Umbilical cord (tissue), 2 donors: ENCODE results near the gene ZCCHC14. TPM values are rescaled to one million over a fixed set of nuclear protein-coding genes. Genes with fewer than 3 reads are reported as not detected.
"Not testable (repeated sequence)": the region's sequence is repeated elsewhere in the genome, so short reads cannot be mapped to it uniquely, and the experiment has no call there.

Experiments used
- DNase-seq: peaks from one replicate; pipeline ENCODE4 v3.0.0-alpha.2; 2015; ENCODE audit warnings: low spot score
- total RNA-seq: library from RNA; depleted of rRNA; stranded (reverse); fragments of >200 nt; gene quantifications from one replicate; pipeline ENCODE4 v1.2.3, GENCODE V29; 2014; ENCODE audit warnings: low replicate concordance; ENCODE audit not compliant: insufficient read depth

The ZCCHC14 gene
- total RNA-seq, 1 donor from 2014 or later = 13.7 TPM

DNA sequence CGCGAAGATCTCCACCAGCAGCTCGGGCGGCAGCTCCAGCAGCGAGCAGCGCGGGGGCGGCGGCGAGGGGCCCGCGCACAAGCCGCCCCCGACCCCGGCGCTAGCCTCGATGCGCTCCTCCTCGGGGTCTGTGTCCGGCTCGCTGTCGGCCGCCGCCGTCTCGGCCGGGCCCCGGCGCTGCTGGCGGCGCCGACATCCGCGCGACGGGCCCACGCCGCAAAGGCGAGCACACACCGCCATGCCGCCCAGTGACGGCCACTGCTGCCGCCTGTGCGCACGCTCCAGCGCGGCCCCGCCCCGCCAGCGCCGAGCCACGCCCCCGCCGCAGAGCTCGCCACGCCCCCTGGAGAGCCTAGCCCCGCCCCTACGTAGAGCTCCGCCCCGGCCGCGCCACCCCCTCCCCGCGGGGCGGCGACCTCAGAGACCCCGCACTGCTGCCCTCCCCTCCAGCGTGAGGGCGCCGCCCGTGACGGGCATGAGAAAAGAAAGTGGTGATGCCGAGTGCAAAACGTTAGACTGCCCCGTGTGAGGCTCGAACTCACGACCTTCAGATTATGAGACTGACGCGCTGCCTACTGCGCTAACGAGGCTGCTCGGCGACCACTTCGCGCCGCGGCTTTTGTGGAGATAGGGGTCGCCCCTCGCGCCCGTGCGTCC lies 109.2 kb downstream of the ZCCHC14 start, which contains the start of gene FBXO31:
Gene FBXO31 (minus strand): TSS at position 272 of the 657 bp plus-strand sequence. CDS start 32 bp downstream, at position 240.
- peak; percentile 92 for DNase-seq

DNA sequence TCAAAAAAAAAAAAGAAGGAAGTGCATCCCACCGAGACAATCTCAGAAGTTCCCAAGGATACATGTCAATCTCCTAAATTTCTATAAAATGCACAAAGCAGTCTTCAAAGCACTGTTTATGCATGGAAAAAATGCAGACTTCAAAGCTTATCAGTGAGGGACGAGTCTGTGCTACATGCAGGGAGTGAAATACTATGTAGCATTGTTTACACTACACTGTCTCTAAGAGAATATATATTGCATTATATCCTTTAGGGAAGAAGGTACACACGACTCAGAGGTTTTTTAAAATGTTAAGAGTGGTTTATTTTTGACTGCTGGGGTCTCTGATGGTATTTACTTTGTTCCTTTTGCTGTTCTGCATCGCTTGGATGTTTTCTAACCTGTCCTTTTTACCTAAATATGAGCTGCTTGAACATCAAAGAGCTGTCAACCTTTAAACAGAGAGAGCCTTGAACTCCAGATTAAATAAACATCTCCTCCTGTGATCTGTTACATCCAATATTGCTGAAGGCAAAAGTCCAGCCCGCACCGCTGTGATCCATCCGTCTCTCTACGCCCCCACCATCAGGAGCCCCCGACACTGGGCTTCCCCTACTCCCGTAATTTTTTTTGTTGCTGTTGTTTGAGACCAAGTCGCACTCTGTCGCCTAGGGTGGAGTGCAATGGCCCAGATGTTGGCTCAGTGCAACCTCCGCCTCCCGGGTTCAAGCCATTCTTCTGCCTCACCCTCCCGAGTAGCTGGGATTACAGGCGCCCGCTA lies 110.6 kb downstream of the ZCCHC14 start:
- DNase-seq = peak; percentile 37

DNA sequence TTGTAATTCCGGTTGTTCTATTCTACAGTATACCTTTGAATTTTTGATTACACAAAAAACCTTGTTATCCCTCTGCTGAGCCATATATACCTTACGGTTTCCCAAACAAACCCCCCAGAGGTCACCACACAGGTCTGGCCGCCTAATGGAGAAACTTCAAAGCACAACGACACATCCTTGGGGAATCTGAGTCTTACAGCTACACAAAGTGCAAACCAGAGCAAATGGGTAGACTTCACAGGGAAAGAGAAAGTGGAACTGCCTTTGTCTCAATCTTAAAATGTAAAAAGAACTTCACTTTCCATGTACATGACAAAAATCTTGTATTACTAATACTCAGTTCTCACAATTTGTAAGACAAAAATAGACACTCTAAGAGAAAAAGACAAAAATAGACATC lies 111.9 kb downstream of the ZCCHC14 start:
- DNase-seq = no peak

DNA sequence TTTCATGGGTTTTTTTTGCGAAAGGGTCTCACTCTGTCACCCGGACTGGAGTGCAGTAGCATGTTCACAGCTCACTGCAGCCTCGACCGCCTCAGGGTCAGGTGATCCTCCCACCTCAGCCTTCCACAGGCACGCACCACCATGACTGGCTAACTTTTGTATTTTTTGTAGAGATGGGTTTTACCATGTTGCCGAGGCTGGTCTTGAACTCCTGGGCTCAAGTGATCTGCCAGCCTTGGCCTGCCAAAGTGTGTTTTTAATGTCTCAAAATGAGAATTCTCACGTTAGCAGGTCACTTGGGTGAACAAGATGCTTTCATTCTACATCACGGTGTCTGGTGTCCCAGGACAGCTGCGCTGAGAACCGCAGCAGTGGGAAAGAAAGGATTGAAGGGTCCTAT lies 112.4 kb downstream of the ZCCHC14 start:
- no peak for DNase-seq

DNA sequence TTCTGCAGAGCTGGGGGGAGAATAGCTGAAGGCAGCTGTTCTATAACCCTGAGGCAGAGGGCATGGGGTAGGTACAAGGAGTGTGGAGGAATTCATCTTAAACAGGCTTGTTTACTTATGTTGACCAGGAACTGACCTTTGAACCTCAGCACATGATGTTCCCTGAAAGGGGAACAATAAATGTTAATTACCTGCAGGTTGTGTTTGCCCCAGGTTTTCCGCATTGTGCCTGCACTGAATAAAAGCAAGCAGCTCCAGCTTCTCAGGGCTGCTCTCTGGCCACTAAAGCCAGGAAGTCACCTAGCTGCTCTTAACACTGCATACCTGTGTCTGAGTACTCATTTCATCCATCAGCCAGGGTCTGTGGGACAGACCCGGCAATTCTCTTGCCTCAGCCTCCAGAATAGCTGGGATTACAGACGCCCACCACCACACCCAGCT lies 113.5 kb downstream of the ZCCHC14 start:
- not testable (repeated sequence) for DNase-seq

DNA sequence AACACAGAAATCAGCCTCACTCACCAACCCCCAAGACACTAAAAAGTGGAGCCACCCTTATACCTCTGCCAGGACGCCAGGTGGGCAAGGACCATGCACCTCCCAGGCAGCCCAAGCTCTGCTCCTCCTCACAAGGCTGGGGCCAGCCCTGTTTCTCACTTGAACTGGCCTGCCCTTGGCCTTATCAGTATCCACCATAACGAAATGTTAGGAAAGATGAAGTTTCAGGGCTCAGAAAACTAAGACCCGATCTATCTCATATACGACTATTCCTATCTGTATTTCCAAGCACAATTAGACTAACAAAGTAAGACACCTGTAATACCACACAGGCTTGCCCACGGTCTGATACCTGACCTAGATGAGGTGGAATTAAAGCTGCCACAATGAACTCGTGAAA lies 116.2 kb downstream of the ZCCHC14 start:
- no peak for DNase-seq

DNA sequence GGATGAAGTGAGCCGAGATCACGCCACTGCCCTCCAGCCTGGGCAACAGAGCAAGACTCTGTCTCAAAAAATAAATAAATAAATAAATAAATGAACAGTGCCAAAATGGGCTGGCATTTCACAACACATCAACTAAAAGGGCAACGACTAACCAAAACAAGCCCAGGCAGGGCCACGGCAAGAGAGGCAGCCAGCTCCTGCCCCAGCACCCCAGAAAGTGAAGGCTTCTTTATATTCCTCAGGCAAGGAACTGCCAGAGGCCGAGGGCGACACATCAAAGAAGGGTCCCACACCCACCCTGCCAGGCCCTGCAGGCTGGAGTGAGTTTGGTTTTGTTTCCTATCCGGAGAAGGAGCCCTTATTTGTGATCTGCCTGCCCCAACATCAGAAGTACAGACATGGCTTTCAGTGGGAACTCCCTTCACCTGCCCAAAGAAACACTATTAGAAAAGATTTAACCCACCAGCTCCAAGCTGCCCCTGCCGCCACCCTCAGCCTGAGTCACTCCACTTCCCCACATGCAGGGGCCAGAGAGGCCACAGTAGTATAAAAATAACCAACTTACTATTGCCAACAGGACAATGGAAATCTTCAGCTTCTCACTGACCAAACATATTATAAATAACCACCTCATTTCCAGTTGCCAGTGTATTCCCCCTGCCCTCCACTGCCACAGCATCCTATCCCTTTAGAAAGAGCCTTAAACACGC lies 117.2 kb downstream of the ZCCHC14 start:
- no peak for DNase-seq

DNA sequence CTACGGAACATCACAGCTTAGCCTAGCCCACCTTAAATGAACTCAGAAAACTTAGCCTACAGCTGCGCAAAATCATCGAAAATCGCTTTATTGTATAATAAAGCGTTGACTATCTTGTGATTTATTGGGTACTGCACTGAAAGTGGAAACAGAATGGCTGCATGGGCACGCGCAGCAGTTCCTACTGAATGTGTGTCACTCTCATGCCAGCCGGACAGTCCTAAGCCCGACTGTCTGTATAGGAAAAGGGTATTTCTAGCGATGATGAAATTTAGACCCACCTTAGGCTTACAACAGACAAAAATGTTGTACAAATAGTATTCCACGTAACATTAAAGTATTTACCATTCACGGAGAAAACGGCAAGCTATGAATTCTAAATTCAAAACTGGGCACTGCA lies 118.5 kb downstream of the ZCCHC14 start:
- no peak for DNase-seq

DNA sequence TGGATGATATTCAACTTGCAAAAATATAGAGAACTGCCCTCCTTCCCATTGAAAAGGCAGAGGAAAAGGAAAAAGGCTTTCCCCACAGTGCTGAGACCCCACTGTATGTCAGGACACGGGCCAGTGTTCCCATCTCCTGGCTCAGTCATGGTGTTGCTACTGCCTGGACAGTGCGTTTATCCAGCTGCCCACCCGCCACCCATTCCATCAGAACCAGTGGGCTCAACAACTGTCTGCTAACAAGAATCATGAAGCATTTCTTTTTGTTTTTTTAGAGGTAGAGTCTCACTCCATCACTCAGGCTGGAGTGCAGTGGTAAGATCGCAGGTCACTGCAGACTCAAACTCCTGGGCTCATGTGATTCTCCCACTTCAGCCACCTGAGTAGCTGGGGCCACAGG lies 120.5 kb downstream of the ZCCHC14 start:
- no peak for DNase-seq

DNA sequence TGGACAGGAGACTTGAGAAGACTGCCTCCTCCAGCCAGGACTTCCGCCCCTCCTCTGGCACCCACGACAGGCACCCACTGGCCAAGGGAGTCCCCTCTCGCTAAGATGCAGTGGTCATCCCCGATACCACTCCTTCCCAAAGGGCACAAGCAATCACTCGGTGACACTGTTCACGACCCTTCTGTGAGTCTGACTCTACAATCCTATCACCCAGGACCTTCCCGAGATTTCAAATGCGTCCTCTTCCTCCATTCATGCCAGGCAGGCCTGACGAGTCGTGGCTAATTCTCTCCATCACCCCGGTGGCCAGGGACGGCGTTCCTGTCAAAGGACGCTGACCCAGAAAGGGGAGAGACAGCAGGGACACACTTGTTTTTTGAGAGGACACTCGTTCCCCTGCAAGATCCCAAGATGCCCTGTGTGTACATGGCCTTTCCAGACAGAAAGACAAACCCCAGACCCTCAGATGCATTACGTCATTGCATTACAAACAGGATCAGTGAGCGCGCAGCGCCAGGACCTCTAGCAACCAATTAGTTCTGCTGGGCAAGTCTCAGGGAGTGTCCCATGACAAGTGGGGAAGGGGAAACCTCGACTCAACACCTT lies 121.5 kb downstream of the ZCCHC14 start:
- peak; percentile 53 for DNase-seq

DNA sequence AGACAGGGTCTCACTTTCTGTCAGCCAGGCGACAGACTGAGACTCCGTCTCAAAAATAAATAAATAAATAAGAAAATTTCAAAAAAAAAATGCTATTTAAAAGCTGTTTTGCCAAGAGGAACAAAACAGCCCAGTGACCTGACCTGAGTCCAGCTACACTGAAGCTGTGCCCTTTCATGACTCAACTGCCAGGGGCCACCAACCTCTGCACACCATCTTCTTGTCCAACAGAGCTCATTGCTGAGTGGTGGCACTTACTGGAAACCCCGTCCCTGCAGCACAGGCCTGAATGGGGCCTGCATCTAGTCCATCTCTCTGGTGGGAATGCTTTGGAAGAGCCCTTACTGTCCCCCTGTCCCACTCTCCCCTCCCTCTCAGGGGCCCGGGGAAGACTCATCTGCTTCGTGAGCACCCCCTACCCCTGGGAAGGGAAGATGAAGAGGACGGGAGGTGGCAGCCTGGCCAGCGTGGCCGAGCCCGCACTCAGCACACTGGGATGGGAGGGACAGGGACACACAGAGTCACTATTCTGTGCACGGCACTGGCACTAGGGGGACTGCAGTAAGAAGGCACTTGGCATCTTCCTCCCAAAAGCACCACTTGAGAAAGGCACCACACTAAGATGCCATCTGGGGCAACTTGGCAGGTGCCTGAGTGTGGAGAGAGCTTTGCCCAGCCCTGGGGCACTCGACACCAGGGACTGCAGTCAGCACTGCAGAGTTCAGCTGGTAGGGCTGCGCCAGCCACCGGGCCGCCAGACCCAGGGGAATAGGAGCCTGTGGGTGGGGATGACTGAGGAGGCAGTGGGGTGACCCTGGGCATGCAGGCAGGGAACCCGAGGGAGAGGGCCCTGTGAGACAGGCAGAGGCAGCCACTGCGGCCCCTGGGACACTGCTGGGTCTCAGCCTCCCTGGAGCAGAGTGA lies 122.8 kb downstream of the ZCCHC14 start:
- no peak for DNase-seq

DNA sequence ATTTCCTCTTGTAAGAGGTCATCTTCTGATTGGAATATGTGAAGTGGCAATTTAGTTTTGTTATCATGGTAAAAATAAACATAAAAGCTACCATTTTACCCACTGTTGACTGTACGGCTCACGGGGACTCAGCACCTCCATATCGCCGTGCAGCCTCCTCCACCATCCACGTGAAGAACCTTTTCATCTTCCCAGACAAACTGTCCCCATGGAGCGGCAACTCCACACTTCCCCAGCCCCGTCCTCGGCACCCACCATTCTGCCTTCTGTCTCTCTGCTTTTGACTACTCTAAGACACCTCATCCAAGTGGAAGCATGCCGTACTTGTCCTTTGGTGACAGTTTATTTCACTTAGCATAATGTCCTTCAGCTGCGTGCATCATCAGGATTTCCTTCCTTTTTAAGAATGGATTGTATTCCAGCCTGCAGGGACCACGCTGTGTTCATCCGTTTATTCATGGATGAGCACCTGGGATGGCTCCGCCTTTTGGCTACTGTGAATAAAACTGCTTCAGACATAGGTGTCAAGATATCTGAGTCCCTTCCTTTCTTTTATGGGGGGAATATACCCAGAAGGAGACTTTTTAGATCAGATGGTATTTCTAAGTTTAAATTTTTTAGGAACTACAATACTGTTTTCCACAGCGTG lies 123.6 kb downstream of the ZCCHC14 start:
- DNase-seq = no peak

DNA sequence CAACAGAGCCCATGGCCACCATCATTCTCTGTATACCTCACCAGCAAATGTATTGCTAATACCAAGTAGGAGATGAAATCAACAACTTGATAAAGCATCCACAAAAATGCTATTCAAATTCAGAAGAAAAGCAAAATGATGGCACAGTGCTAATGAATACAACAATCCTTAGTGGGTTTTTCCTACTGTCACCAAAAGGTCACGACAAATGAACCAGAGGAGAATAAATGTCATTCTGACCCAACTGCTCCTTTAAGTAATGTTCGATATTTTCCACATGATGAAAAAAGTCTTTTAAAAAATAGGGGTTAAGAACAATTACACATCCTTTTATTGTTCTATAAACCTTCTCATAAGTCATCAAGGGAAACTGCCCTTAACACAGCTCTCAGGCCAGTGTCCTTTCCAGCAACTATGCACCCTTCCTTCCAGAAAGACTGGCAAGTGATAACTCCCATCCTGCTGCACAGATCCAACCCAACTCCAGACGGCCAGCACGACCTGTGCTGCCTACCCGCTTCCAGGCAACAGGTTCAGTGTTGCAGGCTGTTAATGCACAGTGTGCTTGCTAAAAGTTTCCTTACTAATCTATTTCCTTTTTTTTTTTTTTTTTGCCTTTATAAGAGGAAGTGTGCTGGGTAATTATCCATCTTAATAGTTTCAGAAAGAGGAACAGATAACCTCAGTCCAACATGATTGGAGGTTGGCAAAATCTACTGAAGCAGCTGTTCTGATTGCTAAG lies 124.6 kb downstream of the ZCCHC14 start:
- no peak for DNase-seq

DNA sequence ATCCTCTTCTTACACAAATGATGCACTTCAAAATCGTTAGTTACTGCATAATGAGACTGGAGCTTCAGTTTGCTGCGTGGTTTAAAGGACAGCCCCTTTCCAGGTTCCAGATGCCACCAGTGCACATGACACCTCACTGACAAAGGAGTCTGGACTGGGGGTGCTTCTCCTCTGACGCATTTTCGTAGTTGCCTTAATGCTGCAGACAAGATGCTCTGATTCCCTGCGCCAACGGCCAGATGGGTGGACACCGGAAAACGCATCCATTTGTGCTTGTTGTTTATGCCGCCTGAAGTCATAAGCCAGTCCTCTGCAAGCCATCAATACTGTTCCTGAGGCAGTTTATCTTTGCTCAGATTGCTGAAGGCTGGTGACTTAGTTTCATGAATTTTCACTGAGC lies 125.3 kb downstream of the ZCCHC14 start:
- no peak for DNase-seq

DNA sequence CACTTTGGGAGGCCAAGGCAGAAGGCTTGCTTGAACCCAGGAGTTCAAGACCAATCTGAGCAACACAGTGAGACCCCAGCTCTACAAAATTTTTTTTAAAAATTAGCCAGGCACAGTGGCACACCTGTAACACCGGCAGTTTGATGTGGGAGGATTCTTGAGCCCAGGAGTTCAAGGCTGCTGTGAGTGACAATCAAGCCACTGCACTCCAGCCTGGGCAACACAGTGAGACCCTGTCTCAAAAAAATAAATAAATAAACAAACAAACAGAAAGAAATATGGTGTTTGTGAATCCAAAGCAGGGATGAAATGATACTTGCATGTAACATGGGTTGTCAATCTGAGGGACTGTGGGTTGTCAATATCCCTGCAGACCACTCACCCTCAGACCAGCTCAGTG lies 125.9 kb downstream of the ZCCHC14 start:
- no peak for DNase-seq

DNA sequence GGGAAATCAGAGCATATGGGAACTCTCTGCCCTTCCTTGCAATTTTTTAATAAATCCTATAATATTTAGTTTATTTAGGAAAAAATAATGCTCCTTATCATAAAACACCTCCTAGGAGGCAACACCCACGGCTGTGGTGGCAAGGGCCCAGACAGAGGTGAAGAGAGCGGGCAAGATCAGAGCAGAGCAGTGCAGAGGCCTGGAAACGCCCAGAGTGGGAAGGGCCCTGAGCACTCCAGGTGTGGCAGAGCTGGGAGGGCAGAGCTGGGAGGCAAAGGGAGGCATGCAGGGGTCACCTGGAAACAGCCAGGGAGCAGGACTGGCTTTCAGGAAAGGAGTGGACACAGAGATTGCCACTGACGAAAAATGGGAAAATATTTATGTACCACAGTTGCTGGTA lies 126.5 kb downstream of the ZCCHC14 start:
- no peak for DNase-seq

DNA sequence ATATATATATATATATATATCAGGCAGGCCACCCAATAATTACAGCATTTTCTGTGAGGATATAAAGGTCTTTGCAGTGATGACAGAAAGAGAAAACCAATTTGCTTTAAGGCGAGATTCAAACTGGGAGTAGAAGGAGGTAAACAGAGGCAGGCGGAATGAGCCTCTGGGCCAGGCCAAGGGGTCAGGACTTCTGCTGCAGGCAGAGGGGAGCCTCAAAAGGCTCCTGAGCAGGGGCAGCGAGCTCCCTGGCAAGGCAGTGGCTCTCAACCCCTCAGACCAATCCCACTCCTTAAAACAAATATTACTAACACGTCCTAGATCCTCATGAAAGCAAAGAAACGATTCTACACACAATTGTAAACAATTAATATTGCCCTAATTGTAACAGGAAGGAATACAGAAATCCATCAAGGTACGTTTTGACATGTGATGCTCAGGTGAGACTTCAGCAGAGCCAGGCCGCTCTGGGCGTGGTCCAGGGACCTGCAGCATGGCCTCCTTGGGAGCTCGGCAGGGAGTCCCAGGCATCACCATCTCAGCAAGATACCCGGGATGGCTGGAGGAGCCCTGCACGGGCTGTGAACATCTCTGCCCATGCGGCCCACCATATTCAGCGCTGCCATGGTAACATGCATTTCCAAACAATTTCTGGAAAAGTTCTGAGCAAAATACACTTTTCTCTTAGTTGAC lies 127.7 kb downstream of the ZCCHC14 start:
- DNase-seq = no peak

DNA sequence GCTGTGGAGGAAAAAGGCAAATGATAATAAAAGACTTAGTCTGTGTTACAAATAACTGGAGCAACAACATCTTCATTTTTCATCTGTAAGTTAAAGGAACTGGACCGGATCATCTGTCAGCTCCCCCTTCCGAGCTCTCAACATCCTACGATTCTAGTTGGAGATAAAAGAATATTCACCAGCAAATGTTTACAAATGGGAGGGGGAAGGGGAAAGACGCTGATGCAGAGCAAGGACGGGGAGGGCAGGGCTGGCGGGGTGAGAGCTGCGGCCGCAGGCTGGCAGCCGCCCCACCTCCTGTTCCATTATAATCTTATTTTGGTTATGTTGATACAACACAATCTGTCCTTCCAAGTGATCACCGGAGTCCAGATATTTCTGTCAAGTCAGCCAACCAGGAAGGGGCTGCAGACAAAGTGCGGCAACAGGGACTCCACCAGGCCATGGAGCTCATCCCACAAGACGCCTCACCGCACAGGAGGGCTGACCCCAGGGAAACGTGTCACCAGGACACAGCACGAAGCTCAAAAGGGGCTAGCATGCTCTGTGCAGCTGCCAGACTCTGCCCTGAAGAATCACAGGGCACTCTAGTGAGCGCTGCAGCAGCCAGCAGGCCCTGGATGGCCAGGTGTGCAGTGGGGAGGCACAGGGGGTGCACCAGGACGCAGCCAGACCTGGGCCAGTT lies 128.9 kb downstream of the ZCCHC14 start:
- DNase-seq = no peak
